PFSK-1 (cell line): Measurements from ENCODE around the gene ZBTB37.

Experiments used
- FOXP2 ChIP-seq: optimal IDR thresholded peaks from 2 replicates; pipeline ENCODE3; 2011; ENCODE audit warnings: borderline replicate concordance, control low read depth, inconsistent platforms; ENCODE audit not compliant: insufficient read depth; ENCODE audit errors: extremely low read length, extremely low read depth
- POLR2AphosphoS5 ChIP-seq: IDR thresholded peaks from 2 replicates; pipeline ENCODE4 v1.6.1; 2012; ENCODE audit warnings: low read depth, mild to moderate bottlenecking, control low read depth, low read length, moderate library complexity
- SIN3A ChIP-seq: IDR thresholded peaks from 2 replicates; pipeline ENCODE4 v1.6.1; 2012; ENCODE audit warnings: mild to moderate bottlenecking, low read length, moderate library complexity, borderline replicate concordance; ENCODE audit not compliant: insufficient read depth
- TAF1 ChIP-seq: IDR thresholded peaks from 2 replicates; pipeline ENCODE4 v1.6.1; 2012; ENCODE audit warnings: low read length, control low read depth, borderline replicate concordance; ENCODE audit not compliant: insufficient read depth
- TF ChIP-seq, protein P1 (sequence below), 2 experiments: IDR thresholded peaks; 2 replicates each; pipeline versions ENCODE4 v1.6.1 to v1.8.0; 2011 to 2012; ENCODE audit warnings: low read depth in 2 of 2, low read length in 2 of 2, control low read depth in 1 of 2, inconsistent platforms in 1 of 2, mild to moderate bottlenecking in 1 of 2, moderate library complexity in 1 of 2; ENCODE audit not compliant: insufficient read depth in 1 of 2

DNA sequence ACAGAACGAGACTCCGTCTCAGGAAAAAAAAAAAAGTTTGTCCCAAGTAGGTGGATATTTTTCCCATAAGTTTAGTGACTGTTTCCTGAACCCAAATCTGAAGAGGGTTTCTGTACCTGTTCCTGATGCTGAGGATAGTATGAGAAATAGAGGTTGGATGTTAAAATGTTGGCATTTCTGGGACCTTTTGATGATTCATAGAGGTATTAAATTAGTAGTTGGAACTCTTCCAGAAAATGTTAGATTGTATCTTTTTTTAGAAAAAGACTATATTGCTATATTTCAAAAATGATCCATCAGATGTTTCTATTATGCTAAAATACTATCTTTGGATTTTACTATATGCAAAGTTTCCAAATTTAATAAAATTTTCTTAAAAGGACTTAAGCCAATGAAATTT is 40.6 kb upstream of the ZBTB37 start:
- TF ChIP-seq POLR2AphosphoS5 = no peak
- TF ChIP-seq SIN3A = no peak
- no peak for TF ChIP-seq TAF1
- TF ChIP-seq, protein P1, sequence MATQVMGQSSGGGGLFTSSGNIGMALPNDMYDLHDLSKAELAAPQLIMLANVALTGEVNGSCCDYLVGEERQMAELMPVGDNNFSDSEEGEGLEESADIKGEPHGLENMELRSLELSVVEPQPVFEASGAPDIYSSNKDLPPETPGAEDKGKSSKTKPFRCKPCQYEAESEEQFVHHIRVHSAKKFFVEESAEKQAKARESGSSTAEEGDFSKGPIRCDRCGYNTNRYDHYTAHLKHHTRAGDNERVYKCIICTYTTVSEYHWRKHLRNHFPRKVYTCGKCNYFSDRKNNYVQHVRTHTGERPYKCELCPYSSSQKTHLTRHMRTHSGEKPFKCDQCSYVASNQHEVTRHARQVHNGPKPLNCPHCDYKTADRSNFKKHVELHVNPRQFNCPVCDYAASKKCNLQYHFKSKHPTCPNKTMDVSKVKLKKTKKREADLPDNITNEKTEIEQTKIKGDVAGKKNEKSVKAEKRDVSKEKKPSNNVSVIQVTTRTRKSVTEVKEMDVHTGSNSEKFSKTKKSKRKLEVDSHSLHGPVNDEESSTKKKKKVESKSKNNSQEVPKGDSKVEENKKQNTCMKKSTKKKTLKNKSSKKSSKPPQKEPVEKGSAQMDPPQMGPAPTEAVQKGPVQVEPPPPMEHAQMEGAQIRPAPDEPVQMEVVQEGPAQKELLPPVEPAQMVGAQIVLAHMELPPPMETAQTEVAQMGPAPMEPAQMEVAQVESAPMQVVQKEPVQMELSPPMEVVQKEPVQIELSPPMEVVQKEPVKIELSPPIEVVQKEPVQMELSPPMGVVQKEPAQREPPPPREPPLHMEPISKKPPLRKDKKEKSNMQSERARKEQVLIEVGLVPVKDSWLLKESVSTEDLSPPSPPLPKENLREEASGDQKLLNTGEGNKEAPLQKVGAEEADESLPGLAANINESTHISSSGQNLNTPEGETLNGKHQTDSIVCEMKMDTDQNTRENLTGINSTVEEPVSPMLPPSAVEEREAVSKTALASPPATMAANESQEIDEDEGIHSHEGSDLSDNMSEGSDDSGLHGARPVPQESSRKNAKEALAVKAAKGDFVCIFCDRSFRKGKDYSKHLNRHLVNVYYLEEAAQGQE (IDR thresholded peaks at IDR 0.05; ENCODE audit: insufficient read depth in 1 of 2, low read depth in 2 of 2, low read length in 2 of 2) = no peak
- no peak for TF ChIP-seq FOXP2
